HG02759 (cell line): ENCODE results near the gene ACTC1.
"Not testable (repeated sequence)": the region's sequence is repeated elsewhere in the genome, so short reads cannot be mapped to it uniquely, and the experiment has no call there.

Experiments
- ATAC-seq: cut with Tn5 transposase; IDR thresholded peaks from one replicate; pipeline ENCODE4 v1.9.1; 2021; ENCODE audit warnings: mild to moderate bottlenecking, moderate library complexity; ENCODE audit not compliant: unreplicated experiment

Gene ACTC1

DNA sequence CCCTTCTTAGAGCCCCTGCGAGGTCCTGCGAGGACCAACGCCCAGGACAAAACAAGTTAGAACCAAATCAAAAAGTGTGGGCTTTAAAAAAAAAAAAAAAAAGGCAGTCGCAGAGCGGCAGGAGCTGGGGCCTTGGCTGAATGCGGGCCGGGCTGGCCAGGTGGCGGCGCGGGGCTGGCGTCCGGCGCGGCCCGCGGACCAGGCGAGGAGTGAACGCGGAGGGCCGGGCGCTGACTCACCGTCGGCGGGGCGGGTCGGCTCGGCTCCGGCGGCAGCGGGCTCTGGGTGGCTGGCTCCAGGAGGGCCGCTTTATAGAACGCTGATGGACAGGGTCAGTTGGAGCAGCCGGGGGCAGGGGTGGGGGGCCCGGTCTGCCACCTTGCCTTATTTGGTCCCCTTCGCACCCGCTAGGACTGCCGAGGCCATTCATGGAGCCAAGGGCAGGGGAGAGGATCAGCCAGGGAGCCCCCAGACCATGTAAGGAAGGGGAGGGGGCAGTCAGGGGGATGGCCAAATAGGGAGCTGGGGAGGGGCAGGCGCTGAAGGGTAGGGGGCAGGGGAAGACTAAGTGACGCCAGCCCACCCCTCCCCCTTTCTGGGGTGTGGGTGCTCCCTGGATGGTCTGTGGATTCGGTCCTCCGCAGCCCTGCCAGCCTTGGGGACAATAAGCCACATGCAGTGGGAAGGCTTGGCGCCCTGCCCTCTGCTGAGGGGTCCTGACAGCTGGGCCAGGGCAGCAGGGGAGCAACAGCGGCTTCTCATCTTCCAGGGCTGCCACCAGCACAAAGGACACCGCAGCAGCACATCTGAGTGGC is at the start of gene ACTC1:
Gene ACTC1, minus strand, starts transcription at position 283 of the 815 bp plus-strand sequence. CDS start 741 bp downstream, outside the sequence.
- no peak for ATAC-seq

DNA sequence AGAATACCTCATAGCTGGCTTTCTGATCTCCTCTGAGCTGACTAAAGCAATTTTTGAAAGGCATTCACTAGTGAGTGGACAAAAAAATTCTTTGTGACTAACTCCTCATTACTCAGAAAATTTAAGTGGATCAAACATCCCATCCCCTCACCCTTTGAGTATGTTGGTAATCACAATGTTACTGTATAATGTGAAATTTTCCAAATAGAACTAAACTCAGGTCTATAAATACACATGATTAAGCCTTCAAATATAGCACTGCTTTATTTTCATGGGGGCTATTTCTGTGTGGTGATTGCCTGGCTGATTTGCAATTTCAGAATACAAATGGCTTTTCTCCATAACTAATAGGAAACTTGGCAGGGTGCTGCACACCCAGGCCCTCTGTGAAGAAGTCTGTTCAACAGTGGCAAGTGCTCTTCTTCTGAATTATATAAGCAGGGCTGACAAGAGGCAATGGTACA is 45.9 kb upstream of the ACTC1 start:
- ATAC-seq, result no peak

DNA sequence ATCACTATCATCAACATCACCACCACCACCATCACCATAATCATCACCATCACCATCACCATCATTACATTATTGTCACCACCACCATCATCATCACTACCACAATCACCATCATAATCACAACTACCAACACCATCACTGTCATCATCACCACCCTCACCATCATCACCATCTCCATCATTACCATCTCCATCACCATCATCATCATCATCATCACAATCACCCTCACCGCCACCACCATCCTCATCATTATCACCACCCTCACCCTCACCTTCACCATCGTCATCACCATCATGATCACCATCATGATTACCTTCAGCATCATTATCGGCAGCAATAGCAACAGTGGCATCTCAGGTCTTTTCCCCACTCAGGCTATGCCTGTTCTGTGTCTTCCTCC is 42.9 kb upstream of the ACTC1 start:
- ATAC-seq, result no peak

DNA sequence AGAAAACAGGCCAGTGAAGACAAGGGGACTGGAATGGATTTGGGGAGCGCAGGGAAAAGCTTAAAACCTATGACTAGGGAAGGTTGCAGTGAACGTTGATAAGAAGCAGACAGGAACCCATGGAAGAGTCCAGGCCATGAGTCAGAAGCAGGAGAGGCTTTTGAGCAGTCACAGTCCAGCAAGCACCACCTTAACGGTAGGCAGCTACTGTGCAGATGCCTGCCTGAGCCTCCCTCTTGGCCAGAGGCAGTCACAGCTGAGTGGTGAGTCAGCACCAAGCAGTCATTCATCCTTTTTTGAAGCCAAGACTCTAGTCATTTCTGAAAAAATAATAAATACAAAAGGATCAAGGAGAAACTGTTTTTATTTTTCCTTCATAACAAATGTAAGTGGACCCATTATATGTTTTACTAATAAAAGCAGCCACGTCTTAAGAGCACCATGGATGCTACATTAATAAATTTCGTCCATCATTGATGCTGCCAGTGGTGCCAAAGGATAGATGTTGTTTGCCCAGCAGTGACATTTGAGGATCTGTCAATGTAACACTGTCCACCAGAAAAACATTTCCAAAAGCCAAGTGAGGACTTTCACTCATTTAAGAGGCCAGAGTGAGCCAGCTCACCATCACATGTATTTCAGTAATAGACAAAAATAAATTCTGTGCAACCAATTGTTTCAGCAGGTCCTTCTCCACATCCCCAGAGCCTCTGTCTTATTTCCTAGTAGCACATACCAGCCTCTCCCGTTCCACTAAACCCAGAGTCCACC is 42.1 kb upstream of the ACTC1 start:
- ATAC-seq, result no peak

DNA sequence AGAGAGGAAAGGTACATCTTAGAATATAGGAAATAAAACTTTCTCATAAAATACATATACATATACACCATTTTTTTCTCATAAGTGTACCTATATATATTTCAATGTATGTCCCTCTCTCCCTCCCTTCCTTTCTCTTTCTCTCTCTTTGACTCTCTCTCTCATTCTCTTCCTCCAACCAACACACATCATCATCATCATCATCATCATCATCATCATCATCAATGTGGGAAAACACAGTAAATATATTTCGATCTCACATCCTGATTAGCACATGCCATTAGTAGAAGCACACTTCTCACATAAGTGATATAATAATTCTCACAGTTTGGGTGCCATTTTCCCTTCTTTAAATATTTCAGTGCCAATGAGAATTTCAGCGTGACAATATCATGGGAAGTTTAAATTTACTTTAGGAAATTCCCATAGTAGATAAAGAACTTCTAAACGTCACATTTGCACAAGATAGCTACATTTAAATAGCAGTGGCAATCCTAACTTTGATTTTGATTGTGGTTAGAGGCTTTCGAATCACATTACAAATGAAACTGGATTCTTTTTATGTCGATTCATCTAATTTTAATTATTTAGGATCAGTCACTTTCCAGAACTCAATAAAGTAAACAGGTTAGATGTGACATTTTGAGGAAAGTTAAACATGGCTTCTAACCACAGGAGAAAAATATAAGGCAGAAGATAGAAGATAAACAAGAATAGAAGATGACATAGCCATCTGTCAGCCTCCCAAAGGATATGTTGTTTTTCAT is 33.0 kb upstream of the ACTC1 start:
- no peak for ATAC-seq

DNA sequence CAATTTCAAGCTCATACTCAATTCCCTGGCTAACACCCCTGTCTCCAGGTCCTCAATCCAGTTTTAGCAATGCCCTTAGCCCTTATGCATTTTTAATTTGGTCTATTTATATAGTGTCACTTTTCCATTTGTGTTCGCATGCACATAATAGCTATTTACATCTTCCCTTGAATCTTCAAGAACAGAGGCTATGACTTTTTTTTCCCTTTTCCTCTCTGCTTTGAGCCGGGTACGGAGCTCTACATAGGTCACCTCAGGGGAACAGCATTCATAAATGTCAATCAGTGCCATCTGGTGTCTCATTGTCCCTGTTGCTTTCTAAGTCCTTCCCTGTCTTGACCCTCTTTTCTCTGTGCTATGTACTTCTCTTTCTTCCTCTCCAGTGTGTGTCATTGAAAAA is 26.5 kb upstream of the ACTC1 start:
- ATAC-seq, result no peak

DNA sequence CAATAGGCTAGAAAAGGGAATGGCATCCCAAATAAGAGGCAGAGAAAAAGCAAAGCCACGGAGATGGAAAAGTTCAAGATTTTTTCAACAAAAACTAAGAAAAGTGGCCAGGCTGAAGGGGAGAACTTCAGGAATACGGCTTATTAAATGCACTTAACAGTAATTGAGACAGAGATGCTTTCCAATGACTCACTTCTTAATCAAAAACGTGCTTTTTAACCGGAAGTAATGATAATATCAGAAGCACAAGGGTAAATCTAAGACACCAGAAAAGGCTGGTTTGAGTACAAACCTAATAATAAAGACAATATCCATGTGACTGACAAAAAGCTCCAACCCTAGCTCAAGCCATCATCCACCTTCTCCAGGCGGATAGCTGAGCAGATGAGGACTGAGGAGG is 24.8 kb upstream of the ACTC1 start:
- ATAC-seq, result no peak

DNA sequence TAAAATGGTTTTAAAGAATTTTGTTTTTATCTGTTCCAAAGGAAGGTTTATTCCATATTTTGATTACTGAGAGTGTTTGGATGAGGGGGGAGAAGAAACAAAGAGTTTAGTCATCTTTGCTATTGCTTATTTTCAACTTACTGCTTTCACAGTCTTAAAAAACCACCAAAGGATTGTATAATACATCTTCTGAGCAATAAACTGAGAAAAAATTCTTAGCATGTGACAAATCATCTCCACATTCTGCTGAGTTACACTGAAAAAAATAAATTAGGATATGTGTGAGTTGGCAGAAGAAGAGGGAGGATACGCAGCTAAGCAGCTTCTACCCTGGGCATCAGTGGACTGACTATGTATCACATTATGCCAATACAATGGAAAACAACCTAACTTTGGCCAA is 23.2 kb upstream of the ACTC1 start:
- no peak for ATAC-seq

DNA sequence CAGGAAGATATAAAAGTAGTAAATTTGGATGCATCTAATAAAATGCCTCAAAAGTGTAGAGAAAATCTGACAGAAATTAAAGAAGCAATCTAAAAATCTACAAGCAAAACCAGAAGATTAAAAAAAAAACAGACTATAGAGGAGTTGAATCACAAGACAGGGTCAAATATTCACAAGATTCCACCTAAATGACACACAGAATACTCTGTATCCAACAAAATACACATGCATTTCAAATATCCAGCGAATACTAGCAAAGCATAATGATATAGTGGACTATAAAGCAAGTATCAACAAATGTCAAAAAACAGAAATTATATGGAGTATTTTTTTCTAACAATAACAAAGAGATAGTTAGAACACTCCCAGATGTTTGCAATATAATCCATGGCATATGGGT is 20.5 kb upstream of the ACTC1 start:
- no peak for ATAC-seq

DNA sequence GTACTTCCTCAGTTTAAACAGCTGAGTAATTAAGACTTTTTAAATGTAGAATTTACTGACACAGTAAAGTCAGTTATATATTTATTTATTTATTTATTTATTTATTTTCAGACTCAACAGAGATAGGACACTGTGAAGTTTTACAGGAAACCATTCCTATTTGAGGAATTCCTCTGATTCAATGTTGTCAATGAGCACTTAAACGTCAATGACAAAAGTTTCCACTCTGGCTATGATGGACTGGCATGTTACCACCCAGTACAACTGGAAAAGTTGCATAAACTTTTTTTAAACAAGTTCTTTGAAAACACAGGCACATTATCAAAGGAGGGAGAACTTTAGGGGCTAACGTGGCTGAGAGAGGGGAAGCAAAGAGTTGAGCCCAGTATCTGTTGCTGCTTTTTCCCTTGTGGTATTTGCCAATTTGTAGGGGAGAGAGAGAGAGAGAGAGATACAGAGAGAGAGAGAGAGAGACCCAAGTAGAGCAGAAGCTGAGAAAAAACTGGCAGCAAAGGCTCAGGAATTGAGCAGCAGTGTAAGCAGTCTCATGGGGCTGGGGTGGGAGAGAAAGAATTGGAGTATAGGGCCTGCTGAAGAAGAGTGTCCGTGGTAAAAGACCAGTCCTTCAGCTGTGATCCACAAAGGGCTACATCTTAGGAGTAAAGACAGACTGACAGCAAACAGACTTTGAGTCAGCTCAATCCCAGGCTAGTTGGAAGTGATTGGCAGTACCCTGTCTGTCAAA is 18.3 kb upstream of the ACTC1 start:
- no peak for ATAC-seq

DNA sequence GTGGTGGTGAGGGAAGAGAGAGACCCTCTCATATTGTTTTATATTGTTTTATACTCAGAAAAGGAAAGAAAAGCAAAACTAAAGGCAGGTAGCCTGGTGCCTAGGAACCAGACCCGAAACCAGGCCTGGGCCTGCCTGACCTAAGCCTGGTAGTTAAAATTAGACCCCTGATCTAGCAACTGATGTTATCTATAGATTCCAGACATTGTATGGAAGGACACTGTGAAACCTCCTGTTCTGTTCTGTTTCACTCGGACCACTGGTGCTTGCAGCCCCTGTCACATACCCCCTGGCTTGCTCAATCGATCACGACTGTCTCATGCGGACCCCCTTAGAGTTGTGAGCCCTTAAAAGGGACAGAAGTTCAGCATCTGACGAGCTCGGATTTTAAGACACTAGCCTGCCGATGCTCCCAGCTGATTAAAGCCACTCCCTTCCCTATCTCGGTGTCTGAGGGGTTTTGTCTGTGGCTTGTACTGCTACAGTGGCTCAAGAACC is 17.6 kb upstream of the ACTC1 start:
- ATAC-seq, result not testable (repeated sequence)

DNA sequence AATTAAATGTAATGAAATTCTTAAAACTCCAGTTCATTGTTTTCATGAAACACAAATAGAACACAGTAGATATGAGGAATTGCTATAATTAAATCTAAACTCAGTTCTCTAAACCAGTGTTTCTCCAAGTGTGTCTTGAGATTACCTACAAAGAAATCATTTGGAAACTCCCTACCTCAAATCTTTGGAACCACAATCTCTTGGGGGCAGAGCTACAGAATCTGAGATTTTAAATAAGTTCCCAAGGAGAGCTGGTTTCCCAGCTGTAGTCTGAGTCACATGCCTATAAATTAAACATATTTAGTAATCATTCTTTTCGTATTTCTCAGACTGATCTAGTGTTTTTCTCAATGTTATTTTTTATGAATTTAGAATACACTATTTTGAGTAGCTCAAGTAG is 17.0 kb upstream of the ACTC1 start:
- ATAC-seq, result no peak

DNA sequence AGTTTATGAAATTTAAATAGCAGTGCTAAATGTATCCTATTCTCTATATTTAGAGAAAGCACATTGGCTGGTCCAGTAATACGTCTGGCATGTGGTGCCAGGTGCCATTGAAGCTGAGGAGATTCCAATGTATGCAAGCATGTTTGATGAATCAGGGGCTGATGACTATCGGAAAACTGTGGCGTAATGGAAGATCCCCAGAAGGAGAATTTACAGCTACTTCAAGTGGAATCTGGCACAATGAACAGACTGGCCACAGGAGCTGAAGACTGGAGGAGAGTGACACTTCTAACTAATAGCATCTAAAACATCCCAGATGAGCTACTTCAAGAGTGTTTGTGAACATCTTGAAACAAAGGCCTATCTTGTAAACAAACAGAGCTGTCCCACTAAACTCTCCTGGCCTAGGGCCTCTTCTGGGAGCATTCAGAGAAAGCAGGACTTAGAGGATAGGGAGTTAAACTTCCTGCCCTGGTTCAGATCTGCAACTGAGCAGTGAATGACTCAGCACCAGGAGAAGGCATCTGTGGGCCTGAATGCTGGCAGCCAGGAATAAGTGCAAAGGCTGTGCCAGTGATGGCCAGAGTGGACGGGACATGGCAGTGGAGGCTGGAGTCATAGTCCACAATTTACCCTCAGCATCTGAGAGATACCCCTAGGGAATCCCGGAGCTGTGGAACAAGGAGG is 15.2 kb upstream of the ACTC1 start:
- no peak for ATAC-seq

DNA sequence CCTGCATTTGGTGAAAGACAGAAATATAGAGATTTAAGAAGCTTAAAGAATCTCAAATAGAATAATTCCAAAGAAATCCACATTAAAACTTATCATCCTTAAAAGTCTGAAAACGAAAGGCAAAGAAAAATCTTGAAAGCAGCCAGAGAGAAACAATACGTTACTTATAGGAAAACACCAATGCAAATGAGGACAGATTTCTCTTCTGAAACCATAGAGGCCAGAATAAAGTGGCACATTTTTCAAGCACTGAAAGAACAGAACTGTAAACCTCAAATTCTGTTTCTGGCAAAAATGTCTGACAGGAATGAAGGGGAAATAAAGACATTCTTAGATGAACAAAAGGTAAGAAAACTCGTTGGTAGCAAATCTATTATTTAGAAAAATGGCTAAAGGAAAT is 13.8 kb upstream of the ACTC1 start:
- ATAC-seq, result no peak

DNA sequence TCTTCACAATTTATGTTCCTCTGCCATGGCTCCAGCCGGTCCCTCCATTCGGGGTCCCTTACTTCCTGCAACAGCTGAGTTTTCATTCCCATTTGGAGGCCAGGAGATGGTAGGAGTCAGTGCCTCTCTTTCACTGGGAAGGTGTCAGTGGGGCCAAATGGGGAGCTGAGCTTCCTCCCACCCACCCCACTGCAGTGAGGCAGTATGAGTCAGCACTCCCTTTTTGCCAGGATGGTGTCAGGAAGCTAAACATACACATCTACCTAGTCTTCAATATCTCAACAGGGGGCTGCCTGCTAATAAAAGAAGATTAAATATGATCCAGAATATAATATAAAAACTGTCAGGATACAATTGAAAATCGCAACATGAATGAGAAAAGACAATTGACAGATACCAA is 12.7 kb upstream of the ACTC1 start:
- ATAC-seq, result no peak

DNA sequence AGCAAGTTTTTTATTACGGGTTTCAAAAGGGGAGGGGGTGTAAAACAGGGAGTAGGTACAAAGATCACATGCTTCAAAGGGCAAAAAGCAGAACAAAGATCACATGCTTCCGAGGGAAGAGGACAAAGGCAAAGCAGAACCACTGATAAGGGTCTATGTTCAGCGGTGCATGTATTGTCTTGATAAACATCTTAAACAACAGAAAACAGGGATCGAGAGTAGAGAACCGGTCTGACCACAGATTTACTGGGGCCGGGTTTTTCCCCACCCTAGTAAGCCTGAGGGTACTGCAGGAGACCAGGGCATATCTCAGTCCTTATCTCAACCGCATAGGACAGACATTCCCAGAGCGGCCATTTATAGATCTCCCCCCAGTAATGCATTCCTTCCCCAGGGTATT is 11.9 kb upstream of the ACTC1 start:
- not testable (repeated sequence) for ATAC-seq

DNA sequence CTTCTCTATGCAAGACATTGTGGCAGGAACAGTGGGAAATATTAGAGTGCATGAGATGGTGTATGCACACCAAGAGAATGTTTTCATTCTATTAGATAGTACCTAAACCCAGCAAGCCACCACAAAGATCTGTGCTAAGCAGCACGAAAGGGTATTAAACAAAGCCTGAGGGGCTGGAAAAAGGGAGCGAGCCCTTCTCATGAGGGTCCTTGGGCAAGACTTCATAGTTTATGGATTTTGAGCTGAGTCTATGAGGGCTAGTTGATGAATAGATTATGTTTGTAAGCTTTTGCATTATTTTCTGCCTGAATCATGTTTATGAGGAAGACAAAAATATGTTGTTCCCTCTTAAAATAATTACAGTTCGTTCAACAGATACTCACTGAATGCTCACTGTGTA is 9.4 kb upstream of the ACTC1 start:
- ATAC-seq, result no peak

DNA sequence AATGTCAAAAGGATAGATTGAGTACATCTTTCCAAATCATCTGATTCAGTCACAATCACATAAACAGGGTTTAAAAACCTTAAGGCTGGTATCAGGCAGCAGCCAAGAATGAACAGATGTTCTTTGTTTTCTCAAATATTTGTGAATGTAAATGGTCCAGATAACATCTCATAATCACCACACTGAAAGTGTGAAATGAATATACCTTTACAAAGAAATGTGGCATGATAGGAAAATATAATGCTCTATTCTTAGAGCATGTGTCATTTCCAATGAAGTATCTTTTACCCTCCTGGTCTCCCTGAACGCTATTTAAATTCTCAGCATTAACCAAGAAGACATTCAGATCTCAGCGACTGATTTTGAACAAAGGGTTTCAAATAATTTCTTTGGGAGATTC is 8.8 kb upstream of the ACTC1 start:
- no peak for ATAC-seq

DNA sequence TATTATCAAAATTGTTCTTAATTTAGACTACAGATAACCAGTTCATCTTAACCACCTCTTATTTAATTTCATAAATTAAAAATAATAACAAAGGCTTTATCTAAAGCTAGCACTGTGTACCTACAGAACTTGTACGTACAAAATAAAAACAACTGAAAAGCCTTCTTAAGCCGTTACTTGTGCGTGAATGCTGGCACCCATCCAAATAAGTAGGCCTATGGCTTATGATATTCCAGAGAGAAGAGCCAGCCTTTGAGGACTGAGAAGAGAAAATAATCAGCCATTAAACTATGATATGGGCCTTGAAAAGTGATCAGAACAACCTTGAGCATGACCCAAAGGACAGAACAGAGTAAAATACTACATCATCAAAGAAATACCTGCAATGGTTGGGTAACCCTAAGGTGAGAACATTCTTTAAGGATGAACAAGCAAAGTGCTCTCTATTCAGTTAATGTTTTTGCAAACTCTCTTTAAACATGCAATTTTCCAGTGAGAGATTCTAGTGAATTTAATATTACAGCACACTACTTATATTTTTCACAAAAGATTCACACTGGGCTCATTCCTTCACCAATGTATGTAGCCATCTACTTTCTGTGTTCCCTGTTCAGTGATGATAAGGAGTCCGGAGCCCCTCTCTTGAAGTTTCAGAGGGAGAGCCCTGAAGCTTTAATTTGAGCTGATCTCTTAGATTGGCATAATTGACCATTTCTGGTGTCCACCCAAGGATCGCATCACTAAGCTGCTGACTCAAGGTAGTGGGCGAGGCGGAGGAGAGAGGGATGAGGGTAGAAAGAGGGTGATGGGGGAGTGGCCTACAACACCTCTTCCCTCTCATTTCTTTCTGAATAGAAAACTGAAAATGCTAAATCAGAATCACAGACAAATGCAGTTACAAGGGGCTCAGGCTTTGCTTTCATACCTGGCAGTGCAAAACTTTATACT is 7.7 kb upstream of the ACTC1 start:
- ATAC-seq, result no peak
